ENCODE results near the gene DPT. TPM values are rescaled to one million over a fixed set of nuclear protein-coding genes. Genes with fewer than 3 reads are reported as not detected.

DPT gene
- total RNA-seq, 2 donors from 2014 or later: 60.7 to 85.7 TPM

DNA sequence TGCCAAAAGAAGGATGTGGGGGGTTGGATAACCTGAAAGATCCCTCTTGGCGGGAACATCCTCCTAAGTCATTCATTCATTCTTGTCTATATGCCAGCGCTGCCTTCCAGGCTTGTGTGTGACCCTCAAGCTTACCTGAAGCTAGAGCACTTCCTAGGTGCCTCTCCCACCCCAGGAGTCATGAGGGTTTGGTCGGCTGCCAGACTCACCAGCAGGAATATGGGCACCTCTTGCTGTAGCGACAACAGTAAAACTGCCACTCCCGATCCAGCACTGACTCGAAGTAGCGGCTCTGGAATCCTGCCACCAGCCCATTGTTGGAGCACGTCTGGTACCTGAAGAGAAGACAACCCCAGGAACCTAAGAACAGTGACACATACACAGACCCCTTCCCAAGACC, 15.0 kb downstream of the DPT start:
- Histone ChIP-seq H3K4me1 (ENCODE audit: control insufficient read depth in 1 of 2, low read depth in 2 of 2) (peaks cover 5 to 23% of the 10 kb centered on the region in 2 donors), H3K36me3 (no peaks in the 10 kb centered on the region), H3K4me3 (no peak overlapping the region), H3K27ac (no peak overlapping the region), H3K27me3 (replicated peaks; ENCODE audit: insufficient read depth) (no peaks in the 10 kb centered on the region), H3K9me3 (no peaks in the 10 kb centered on the region)
- ATAC-seq (ENCODE audit: insufficient number of reproducible peaks, low FRiP score, low read depth) (no peak), DNase-seq (ENCODE audit: low spot score) (no peak)
- TF ChIP-seq, protein P1, sequence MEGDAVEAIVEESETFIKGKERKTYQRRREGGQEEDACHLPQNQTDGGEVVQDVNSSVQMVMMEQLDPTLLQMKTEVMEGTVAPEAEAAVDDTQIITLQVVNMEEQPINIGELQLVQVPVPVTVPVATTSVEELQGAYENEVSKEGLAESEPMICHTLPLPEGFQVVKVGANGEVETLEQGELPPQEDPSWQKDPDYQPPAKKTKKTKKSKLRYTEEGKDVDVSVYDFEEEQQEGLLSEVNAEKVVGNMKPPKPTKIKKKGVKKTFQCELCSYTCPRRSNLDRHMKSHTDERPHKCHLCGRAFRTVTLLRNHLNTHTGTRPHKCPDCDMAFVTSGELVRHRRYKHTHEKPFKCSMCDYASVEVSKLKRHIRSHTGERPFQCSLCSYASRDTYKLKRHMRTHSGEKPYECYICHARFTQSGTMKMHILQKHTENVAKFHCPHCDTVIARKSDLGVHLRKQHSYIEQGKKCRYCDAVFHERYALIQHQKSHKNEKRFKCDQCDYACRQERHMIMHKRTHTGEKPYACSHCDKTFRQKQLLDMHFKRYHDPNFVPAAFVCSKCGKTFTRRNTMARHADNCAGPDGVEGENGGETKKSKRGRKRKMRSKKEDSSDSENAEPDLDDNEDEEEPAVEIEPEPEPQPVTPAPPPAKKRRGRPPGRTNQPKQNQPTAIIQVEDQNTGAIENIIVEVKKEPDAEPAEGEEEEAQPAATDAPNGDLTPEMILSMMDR (IDR thresholded peaks at IDR 0.05): no peak

DNA sequence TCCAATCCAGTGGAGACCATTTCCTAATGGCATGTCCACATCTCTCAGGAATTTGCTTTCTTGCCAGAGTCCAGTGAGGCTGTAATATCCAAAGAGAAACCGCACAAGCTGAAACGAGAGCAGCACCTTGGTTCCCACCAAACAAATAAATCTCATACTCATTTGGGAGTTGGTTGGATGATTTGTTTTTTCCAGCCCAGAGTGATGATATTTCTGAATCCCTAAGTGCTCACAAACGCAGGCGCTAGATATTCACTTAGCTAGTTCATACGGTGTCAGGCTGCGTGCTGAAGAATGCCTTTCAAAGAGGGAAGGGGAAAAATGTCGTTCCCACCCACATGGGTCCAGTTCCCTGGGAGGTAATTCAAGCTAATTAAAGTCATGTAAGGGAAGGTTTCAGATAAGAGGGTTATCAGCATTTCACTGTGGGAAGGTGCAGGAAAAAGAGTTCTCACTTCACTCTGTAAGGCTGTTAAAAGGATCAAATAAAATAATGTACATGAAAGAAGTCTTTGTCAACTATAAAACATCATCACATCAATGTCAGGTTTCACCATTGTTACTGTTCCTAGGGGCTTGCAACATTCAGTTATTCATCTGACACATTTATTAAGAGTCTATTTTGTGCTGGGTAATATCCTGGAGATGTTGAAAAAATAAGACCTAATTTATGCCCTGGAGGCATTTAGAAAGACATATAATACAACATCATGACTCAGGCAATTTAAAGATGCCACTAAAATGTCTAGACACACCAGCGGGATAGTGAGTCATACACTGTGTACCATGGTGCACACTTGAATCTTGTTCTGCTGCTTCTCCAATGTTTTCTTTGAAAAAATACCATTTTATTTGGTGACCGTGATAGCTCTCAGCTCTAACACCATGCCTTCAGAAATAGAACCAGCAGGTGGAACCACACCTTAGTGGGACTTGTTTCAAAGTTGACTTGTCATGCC, 19.3 kb downstream of the DPT start:
- peak overlapping the region; percentile 59 for H3K4me3 ChIP-seq
- H3K4me1 ChIP-seq (ENCODE audit: control insufficient read depth in 1 of 2, low read depth in 2 of 2): peaks cover 5 to 29% of the 10 kb centered on the region in 2 donors
- no peaks in the 10 kb centered on the region for H3K27me3 ChIP-seq (replicated peaks; ENCODE audit: insufficient read depth)
- DNase-seq (ENCODE audit: low spot score) (no peak), ATAC-seq (ENCODE audit: insufficient number of reproducible peaks, low FRiP score, low read depth) (no peak)
- no peaks in the 10 kb centered on the region for H3K9me3 ChIP-seq
- H3K27ac ChIP-seq: peak overlapping the region; percentile 68 to 71
- no peaks in the 10 kb centered on the region for H3K36me3 ChIP-seq
- TF ChIP-seq, protein P1 (IDR thresholded peaks at IDR 0.05): no peak

DNA sequence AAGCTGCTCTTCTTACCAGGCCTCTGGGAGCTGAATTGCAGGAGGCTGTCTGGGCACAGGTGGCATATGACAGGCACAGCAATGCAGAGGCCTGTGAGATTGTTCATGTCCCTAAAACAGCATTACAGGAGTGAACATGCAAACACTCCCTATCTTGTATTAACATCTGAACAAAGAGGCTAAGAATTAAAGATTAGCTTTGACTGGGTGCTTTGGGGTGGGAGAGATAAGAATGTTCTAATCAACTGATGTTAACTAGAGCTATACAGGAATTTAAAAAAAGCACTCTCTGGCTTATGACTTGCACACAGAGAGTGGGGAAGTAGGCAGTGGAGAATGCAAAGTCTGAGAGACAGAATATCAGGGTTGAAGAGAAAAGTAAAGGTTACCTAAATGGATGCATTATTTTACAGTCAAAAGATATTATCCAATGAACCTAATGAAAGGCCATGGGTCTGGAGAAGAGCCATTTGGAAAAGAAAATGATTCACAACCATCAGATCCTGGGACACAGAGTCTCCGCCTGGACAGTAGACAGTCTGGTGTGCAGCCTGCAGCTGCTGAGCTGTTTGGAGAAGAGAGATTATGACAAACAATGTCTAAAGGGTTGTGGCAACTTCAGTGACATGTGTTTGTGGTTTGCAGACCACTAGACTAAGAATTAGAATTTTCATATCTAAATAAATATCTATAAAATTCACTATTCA, 20.2 kb downstream of the DPT start:
- DNase-seq (ENCODE audit: low spot score) (no peak), ATAC-seq (ENCODE audit: insufficient number of reproducible peaks, low FRiP score, low read depth) (no peak)
- Histone ChIP-seq H3K27ac (peak overlapping the region in 1 of 2 donors; percentile 71), H3K27me3 (replicated peaks; ENCODE audit: insufficient read depth) (no peaks in the 10 kb centered on the region), H3K4me1 (ENCODE audit: control insufficient read depth in 1 of 2, low read depth in 2 of 2) (peaks cover 5 to 29% of the 10 kb centered on the region in 2 donors), H3K9me3 (no peaks in the 10 kb centered on the region), H3K4me3 (peak overlapping the region; percentile 59), H3K36me3 (no peaks in the 10 kb centered on the region)
- TF ChIP-seq, protein P1 (IDR thresholded peaks at IDR 0.05): no peak

DNA sequence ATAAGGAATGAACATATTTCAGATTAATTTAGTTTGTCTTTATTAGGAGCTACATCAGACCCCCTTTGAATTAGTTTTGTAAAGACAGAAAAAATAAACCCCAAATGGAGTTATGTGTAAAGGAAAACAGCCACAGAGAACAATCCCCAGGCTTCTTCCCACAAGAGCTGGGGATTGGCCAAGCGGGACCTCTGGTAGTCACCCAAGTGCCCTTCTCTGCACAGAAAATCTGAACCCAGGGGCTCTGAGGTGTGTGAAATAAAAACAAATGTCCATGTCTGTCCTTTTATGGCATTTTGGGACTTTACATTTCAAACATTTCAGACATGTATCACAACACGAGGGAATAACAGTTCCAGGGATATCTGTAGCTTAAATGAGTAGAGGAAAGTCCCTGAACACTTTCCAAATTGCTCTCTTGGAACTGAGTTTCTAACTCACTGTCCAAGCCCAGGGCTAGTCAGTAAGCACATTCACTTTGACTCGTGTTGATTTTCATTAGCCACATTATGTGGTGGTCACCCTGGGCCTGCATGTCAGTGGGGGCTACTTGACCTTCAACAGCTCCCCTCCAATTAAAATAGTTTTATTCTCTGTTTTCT, 22.5 kb downstream of the DPT start:
- no peaks in the 10 kb centered on the region for H3K9me3 ChIP-seq
- no peaks in the 10 kb centered on the region for H3K36me3 ChIP-seq
- ATAC-seq (ENCODE audit: insufficient number of reproducible peaks, low FRiP score, low read depth) (no peak), DNase-seq (ENCODE audit: low spot score) (no peak)
- H3K27ac ChIP-seq: no peak overlapping the region
- no peaks in the 10 kb centered on the region for H3K27me3 ChIP-seq (replicated peaks; ENCODE audit: insufficient read depth)
- TF ChIP-seq, protein P1 (IDR thresholded peaks at IDR 0.05): no peak
- H3K4me1 ChIP-seq (ENCODE audit: control insufficient read depth in 1 of 2, low read depth in 2 of 2): peaks cover 5 to 29% of the 10 kb centered on the region in 2 donors
- H3K4me3 ChIP-seq: no peak overlapping the region

Data from thoracic aorta (tissue), 2 donors.